Neural progenitor cell (in vitro differentiated cells): ENCODE results near the gene PITPNC1.

Source experiments
- CTCF ChIP-seq: fragments of 200-600 bp; sonication (generic); IDR thresholded peaks from 2 replicates; pipeline ENCODE4 v1.5.1; 2017; ENCODE audit warnings: antibody characterized with exemption, mild to moderate bottlenecking
- EZH2 ChIP-seq: fragments of 200-600 bp; sonication (generic); IDR thresholded peaks from 2 replicates; pipeline ENCODE4 v1.6.1; 2017; ENCODE audit warnings: antibody characterized with exemption, mild to moderate bottlenecking, moderate library complexity
- EZH2phosphoT487 ChIP-seq: fragments of 200-600 bp; sonication (generic); IDR thresholded peaks from 2 replicates; pipeline ENCODE4 v1.6.1; 2017; ENCODE audit warnings: antibody characterized with exemption

- TF ChIP-seq CTCF (no peak), EZH2 (no peak), EZH2phosphoT487 (no peak)
These were observed 178.8 kb downstream of the PITPNC1 start for GRCh38 chr17:67555855-67556254.
